ENCODE measurements around the gene PHGDH.
A peak's percentile ranks its signal among the peaks of the same experiment; 100 is the strongest.

PHGDH gene

GRCh38 chr1:119781434-119782210 lies 69.9 kb downstream of the PHGDH start:
- TF ChIP-seq, protein P1, sequence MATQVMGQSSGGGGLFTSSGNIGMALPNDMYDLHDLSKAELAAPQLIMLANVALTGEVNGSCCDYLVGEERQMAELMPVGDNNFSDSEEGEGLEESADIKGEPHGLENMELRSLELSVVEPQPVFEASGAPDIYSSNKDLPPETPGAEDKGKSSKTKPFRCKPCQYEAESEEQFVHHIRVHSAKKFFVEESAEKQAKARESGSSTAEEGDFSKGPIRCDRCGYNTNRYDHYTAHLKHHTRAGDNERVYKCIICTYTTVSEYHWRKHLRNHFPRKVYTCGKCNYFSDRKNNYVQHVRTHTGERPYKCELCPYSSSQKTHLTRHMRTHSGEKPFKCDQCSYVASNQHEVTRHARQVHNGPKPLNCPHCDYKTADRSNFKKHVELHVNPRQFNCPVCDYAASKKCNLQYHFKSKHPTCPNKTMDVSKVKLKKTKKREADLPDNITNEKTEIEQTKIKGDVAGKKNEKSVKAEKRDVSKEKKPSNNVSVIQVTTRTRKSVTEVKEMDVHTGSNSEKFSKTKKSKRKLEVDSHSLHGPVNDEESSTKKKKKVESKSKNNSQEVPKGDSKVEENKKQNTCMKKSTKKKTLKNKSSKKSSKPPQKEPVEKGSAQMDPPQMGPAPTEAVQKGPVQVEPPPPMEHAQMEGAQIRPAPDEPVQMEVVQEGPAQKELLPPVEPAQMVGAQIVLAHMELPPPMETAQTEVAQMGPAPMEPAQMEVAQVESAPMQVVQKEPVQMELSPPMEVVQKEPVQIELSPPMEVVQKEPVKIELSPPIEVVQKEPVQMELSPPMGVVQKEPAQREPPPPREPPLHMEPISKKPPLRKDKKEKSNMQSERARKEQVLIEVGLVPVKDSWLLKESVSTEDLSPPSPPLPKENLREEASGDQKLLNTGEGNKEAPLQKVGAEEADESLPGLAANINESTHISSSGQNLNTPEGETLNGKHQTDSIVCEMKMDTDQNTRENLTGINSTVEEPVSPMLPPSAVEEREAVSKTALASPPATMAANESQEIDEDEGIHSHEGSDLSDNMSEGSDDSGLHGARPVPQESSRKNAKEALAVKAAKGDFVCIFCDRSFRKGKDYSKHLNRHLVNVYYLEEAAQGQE (IDR thresholded peaks at IDR 0.05; ENCODE audit: insufficient replicate concordance, low read depth): no peak
- TF ChIP-seq, protein P2, sequence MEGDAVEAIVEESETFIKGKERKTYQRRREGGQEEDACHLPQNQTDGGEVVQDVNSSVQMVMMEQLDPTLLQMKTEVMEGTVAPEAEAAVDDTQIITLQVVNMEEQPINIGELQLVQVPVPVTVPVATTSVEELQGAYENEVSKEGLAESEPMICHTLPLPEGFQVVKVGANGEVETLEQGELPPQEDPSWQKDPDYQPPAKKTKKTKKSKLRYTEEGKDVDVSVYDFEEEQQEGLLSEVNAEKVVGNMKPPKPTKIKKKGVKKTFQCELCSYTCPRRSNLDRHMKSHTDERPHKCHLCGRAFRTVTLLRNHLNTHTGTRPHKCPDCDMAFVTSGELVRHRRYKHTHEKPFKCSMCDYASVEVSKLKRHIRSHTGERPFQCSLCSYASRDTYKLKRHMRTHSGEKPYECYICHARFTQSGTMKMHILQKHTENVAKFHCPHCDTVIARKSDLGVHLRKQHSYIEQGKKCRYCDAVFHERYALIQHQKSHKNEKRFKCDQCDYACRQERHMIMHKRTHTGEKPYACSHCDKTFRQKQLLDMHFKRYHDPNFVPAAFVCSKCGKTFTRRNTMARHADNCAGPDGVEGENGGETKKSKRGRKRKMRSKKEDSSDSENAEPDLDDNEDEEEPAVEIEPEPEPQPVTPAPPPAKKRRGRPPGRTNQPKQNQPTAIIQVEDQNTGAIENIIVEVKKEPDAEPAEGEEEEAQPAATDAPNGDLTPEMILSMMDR (IDR thresholded peaks at IDR 0.05; ENCODE audit: insufficient read depth, low read length): no peak
- TF ChIP-seq GABPA (IDR thresholded peaks at IDR 0.05; ENCODE audit: low read depth) (no peak), SPI1 (IDR thresholded peaks at IDR 0.05; ENCODE audit: borderline replicate concordance, low read depth) (no peak), POLR2AphosphoS5 (IDR thresholded peaks at IDR 0.05; ENCODE audit: low read depth) (no peak)
- no peak for DNase-seq (ENCODE audit: low read depth in 1 of 2, low spot score in 1 of 2)
- Histone ChIP-seq H3K27me3 (ENCODE audit: insufficient read depth, poor library complexity, severe bottlenecking) (no peaks in the 10 kb centered on the region), H3K4me3 (replicated peaks; ENCODE audit: insufficient read depth, low read length) (no peak overlapping the region), H3K27ac (replicated peaks) (no peak overlapping the region)

- DNase-seq (ENCODE audit: low read depth in 1 of 2, low spot score in 1 of 2): no peak
- H3K27ac ChIP-seq (replicated peaks): no peak overlapping the region
- H3K4me3 ChIP-seq (replicated peaks; ENCODE audit: insufficient read depth, low read length): no peak overlapping the region
- TF ChIP-seq GABPA (IDR thresholded peaks at IDR 0.05; ENCODE audit: low read depth): no peak
- TF ChIP-seq SPI1 (IDR thresholded peaks at IDR 0.05; ENCODE audit: borderline replicate concordance, low read depth): no peak
- TF ChIP-seq, protein P2 (IDR thresholded peaks at IDR 0.05; ENCODE audit: insufficient read depth, low read length): no peak
- TF ChIP-seq POLR2AphosphoS5 (IDR thresholded peaks at IDR 0.05; ENCODE audit: low read depth): no peak
- TF ChIP-seq, protein P1 (IDR thresholded peaks at IDR 0.05; ENCODE audit: insufficient replicate concordance, low read depth): no peak
- H3K27me3 ChIP-seq (ENCODE audit: insufficient read depth, poor library complexity, severe bottlenecking): no peaks in the 10 kb centered on the region
These were observed 71.0 kb downstream of the PHGDH start for GRCh38 chr1:119782631-119783325.

GRCh38 chr1:119783354-119784185 lies 71.8 kb downstream of the PHGDH start:
- Histone ChIP-seq H3K27ac (replicated peaks) (peak overlapping the region; percentile 20; the same call in 1 of the 2 replicates), H3K27me3 (ENCODE audit: insufficient read depth, poor library complexity, severe bottlenecking) (no peaks in the 10 kb centered on the region)
- peak; percentile 52 to 79 for DNase-seq (ENCODE audit: low read depth in 1 of 2, low spot score in 1 of 2)

More at GRCh38 chr1:119783354-119784185, 71.8 kb downstream of the PHGDH start:
- H3K4me3 ChIP-seq (replicated peaks; ENCODE audit: insufficient read depth, low read length): no peak overlapping the region
- TF ChIP-seq GABPA (IDR thresholded peaks at IDR 0.05; ENCODE audit: low read depth) (no peak), SPI1 (IDR thresholded peaks at IDR 0.05; ENCODE audit: borderline replicate concordance, low read depth) (no peak), POLR2AphosphoS5 (IDR thresholded peaks at IDR 0.05; ENCODE audit: low read depth) (no peak)
- TF ChIP-seq, protein P1 (IDR thresholded peaks at IDR 0.05; ENCODE audit: insufficient replicate concordance, low read depth): no peak
- TF ChIP-seq, protein P2 (IDR thresholded peaks at IDR 0.05; ENCODE audit: insufficient read depth, low read length): no peak

All from HL-60 (cell line).